OCI-LY7 (cell line): ENCODE data around the gene SLC6A17.

Experiments used
- CTCF ChIP-seq: fragments of 200-600 bp; sonication (generic); conservative IDR thresholded peaks from 2 replicates; pipeline ENCODE4 v1.5.1; 2014; ENCODE audit warnings: mild to moderate bottlenecking, antibody characterized with exemption, low read length, moderate library complexity, mixed read lengths
- EZH2phosphoT487 ChIP-seq: fragments of 200-600 bp; sonication (generic); IDR thresholded peaks from 2 replicates; pipeline ENCODE4 v1.6.1; 2018; ENCODE audit warnings: low read depth, borderline replicate concordance, mild to moderate bottlenecking, mixed run types, antibody characterized with exemption, low read length, moderate library complexity, mixed read lengths

DNA sequence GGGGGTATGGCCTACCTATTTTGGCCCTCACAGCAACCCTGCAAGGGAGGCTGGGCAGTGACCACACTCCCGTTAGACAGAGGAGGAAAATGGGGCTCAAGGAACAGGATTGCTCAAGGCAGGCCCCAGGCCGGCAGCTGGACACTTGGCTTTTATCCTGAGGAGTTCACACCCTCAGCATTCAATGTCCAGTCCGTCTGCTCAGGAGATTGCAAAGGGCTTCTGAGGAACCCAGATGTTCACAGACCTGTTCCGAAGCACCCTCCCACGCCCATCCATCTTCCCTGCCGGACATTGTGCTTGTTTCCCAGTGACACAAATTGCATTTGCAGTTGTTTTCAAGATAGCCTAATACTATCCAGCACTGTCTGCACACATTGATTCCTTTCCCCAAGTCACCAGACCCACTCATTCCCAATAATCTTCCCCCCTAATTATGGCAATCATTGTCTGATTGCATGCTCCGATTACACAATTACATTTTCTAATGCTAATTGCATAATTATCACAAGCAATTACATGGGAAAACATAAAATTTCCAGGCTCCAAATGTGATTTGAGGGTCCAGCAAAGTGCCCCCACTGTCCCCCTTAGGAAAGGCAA, 42.3 kb upstream of the SLC6A17 start:
- TF ChIP-seq CTCF (no peak), EZH2phosphoT487 (no peak)
